Endodermal cell (in vitro differentiated cells): ENCODE results near the gene VSX2. TPM values are rescaled to one million over a fixed set of nuclear protein-coding genes. Genes with fewer than 3 reads are reported as not detected.

Experiments used
- DNase-seq: peaks from one replicate; pipeline ENCODE4 v3.0.0-alpha.2; 2017
- H3K27ac ChIP-seq: 2 replicates; pipeline ENCODE4 v1.5.1; 2013; ENCODE audit warnings: mild to moderate bottlenecking, low read depth, low read length, moderate library complexity
- H3K27me3 ChIP-seq: 2 replicates; pipeline ENCODE4 v1.6.1; 2013; ENCODE audit warnings: mild to moderate bottlenecking, low read length, moderate library complexity; ENCODE audit not compliant: insufficient read depth, control insufficient read depth, poor library complexity, severe bottlenecking
- H3K36me3 ChIP-seq: 2 replicates; pipeline ENCODE4 v1.7.0; 2013; ENCODE audit warnings: mild to moderate bottlenecking, low read length, moderate library complexity; ENCODE audit not compliant: control insufficient read depth, insufficient read depth
- H3K4me1 ChIP-seq: one replicate; pipeline ENCODE4 v1.7.0; 2013; ENCODE audit warnings: low read length; ENCODE audit not compliant: control insufficient read depth, insufficient read depth
- H3K4me3 ChIP-seq: 2 replicates; pipeline ENCODE4 v1.5.1; 2013; ENCODE audit warnings: mild to moderate bottlenecking, low read length, moderate library complexity
- H3K9ac ChIP-seq: 2 replicates; pipeline ENCODE4 v1.6.1; 2013; ENCODE audit warnings: mild to moderate bottlenecking, low read length, moderate library complexity; ENCODE audit not compliant: poor library complexity, severe bottlenecking; ENCODE audit errors: extremely low read depth
- H3K9me3 ChIP-seq: 2 replicates; pipeline ENCODE4 v1.6.1; 2013; ENCODE audit warnings: mild to moderate bottlenecking, low read length, moderate library complexity; ENCODE audit not compliant: control insufficient read depth
- H3K27ac Mint-ChIP-seq: 2 replicates; pipeline ENCODE4 v1.8.0; 2020; ENCODE audit warnings: mixed read lengths
- H3K27me3 Mint-ChIP-seq: 2 replicates; pipeline ENCODE4 v1.8.0; 2021; ENCODE audit warnings: mild to moderate bottlenecking, mixed read lengths; ENCODE audit not compliant: insufficient read depth
- H3K36me3 Mint-ChIP-seq: 2 replicates; pipeline ENCODE4 v1.8.0; 2020; ENCODE audit warnings: low read depth, mixed read lengths
- H3K4me1 Mint-ChIP-seq: 2 replicates; pipeline ENCODE4 v1.8.0; 2020; ENCODE audit warnings: mixed read lengths
- H3K4me3 Mint-ChIP-seq: 2 replicates; pipeline ENCODE4 v1.8.0; 2020; ENCODE audit warnings: mild to moderate bottlenecking, moderate library complexity, mixed read lengths
- H3K9me3 Mint-ChIP-seq: 2 replicates; pipeline ENCODE4 v1.8.0; 2020; ENCODE audit warnings: mild to moderate bottlenecking, mixed read lengths
- WGBS, 2 experiments: methylation state at CpG; one replicate each; pipeline versions ENCODE4 v1.1.5 to v1.1.7; 2013; ENCODE audit warnings: missing lambda C conversion rate in 2 of 2, mixed read lengths in 1 of 2; ENCODE audit not compliant: insufficient coverage in 1 of 2, insufficient read length in 1 of 2; 5-methylcytosine and 5-hydroxymethylcytosine counted together
- total RNA-seq, 2 donors: library from RNA; stranded (reverse); fragmentation: NEBNext Ultra II Directional in 1 of 2; extraction: Animal tissue kit (Norgen Biotek cat#: 25700) in 1 of 2; gene quantifications; 2 replicates in 1 of 2; 3 replicates in 1 of 2; pipeline ENCODE4 v1.2.1, GENCODE V29; 2021
- TF ChIP-seq, protein P1 (sequence below): fragments of 200-600 bp; sonication (generic); conservative IDR thresholded peaks from 2 replicates; pipeline ENCODE4 v1.5.0; 2021; ENCODE audit warnings: antibody characterized with exemption, mild to moderate bottlenecking

The VSX2 gene
- total RNA-seq, 2 donors from 2014 or later, result not detected

- 92 to 100% methylated on average over 1 to 7 of the region's 7 CpGs for WGBS, 2 experiments
- H3K4me1 Mint-ChIP-seq, result no peaks in the 10 kb centered on the region
- H3K4me1 ChIP-seq, result no peaks in the 10 kb centered on the region
- no peak overlapping the region for H3K4me3 Mint-ChIP-seq
- no peaks in the 10 kb centered on the region for H3K27me3 Mint-ChIP-seq
- H3K9ac ChIP-seq, result no peak overlapping the region
- no peaks in the 10 kb centered on the region for H3K9me3 ChIP-seq
- DNase-seq, result no peak
- H3K36me3 Mint-ChIP-seq, result peaks cover 72% of the 10 kb centered on the region
- H3K4me3 ChIP-seq, result no peak overlapping the region
- H3K9me3 Mint-ChIP-seq, result no peaks in the 10 kb centered on the region
- no peaks in the 10 kb centered on the region for H3K27me3 ChIP-seq
- TF ChIP-seq, protein P1, sequence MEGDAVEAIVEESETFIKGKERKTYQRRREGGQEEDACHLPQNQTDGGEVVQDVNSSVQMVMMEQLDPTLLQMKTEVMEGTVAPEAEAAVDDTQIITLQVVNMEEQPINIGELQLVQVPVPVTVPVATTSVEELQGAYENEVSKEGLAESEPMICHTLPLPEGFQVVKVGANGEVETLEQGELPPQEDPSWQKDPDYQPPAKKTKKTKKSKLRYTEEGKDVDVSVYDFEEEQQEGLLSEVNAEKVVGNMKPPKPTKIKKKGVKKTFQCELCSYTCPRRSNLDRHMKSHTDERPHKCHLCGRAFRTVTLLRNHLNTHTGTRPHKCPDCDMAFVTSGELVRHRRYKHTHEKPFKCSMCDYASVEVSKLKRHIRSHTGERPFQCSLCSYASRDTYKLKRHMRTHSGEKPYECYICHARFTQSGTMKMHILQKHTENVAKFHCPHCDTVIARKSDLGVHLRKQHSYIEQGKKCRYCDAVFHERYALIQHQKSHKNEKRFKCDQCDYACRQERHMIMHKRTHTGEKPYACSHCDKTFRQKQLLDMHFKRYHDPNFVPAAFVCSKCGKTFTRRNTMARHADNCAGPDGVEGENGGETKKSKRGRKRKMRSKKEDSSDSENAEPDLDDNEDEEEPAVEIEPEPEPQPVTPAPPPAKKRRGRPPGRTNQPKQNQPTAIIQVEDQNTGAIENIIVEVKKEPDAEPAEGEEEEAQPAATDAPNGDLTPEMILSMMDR, result no peak
- no peak overlapping the region for H3K27ac ChIP-seq
- peaks cover 86% of the 10 kb centered on the region for H3K36me3 ChIP-seq
- no peak overlapping the region for H3K27ac Mint-ChIP-seq
Measured at GRCh38 chr14:74286736-74287135, 47.5 kb downstream of the VSX2 start.

DNA sequence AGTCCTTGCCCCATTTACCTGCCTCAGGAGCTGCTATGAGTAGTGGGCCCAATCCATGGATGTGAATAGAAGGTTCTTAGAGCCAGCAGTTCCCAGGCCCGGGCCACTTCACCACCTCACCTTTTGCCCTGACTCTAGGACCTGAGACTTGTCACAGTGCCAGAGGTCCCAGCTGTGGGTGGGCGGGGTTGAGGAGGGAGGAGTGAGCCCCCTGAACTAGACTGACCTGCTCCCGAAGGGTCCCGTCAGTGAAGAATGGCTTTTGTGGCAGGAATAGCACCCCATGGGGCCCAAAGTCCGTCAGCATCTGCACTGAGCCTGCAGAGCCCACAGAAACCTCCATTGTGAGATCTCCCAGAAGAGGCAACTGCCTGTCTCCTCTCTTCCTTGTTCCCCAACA lies 50.6 kb downstream of the VSX2 start:
- peaks cover 91% of the 10 kb centered on the region for H3K36me3 ChIP-seq
- 94 to 95% methylated on average over 3 to 5 of the region's 5 CpGs for WGBS, 2 experiments
- TF ChIP-seq, protein P1, result no peak

DNA sequence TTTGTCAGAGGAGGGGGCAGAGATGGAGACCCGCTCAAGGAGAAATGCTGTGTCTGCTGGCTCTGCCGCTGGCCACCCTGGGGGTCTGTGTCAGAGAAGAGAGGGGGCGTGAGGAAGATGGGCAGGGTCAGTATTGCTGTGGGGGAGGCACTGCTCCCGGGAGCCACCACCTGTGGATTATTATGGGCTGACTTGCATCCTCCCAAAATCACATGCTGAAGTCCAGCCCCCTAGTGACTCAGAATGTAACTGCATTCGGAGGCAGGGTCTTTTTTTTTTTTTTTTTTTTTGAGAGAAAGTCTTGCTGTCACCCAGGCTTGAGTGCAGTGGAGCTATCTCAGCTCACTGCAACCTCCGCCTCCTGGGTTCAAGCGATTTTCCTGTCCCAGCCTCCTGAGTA lies 51.2 kb downstream of the VSX2 start:
- Histone ChIP-seq H3K4me1 (peaks cover 6% of the 10 kb centered on the region), H3K9ac (no peak overlapping the region), H3K27ac (no peak overlapping the region), H3K36me3 (peaks cover 92% of the 10 kb centered on the region), H3K27me3 (no peaks in the 10 kb centered on the region), H3K4me3 (no peak overlapping the region), H3K9me3 (no peaks in the 10 kb centered on the region)
- TF ChIP-seq, protein P1, result peak; percentile 78
- Mint-ChIP-seq H3K27ac (no peak overlapping the region), H3K27me3 (no peaks in the 10 kb centered on the region), H3K4me3 (no peak overlapping the region), H3K9me3 (no peaks in the 10 kb centered on the region), H3K36me3 (peaks cover 78% of the 10 kb centered on the region), H3K4me1 (peaks cover 7% of the 10 kb centered on the region)
- 58 to 81% methylated on average over 2 to 7 of the region's 7 CpGs for WGBS, 2 experiments
- DNase-seq, result peak; percentile 70

More for the DNA sequence above, 50.6 kb downstream of the VSX2 start:
- peaks cover 5% of the 10 kb centered on the region for H3K4me1 Mint-ChIP-seq
- no peaks in the 10 kb centered on the region for H3K9me3 Mint-ChIP-seq
- Histone ChIP-seq H3K27ac (no peak overlapping the region), H3K4me3 (no peak overlapping the region), H3K27me3 (no peaks in the 10 kb centered on the region), H3K9me3 (no peaks in the 10 kb centered on the region), H3K9ac (no peak overlapping the region), H3K4me1 (peaks cover 6% of the 10 kb centered on the region)
- H3K36me3 Mint-ChIP-seq, result peaks cover 74% of the 10 kb centered on the region
- H3K27ac Mint-ChIP-seq, result no peak overlapping the region
- H3K27me3 Mint-ChIP-seq, result no peaks in the 10 kb centered on the region
- no peak overlapping the region for H3K4me3 Mint-ChIP-seq
- DNase-seq, result no peak
